ENCODE data around the gene TGIF2. TPM values are rescaled to one million over a fixed set of nuclear protein-coding genes. Genes with fewer than 3 reads are reported as not detected.

Gene TGIF2
- polyA plus RNA-seq, 1 donor (not counting 4 experiments of a cell fraction or from before 2014, with no cell fraction given), result 6.7 TPM

GRCh38 chr20:36591281-36591680 lies 17.9 kb downstream of the TGIF2 start:
- TF ChIP-seq CTCF (optimal IDR thresholded peaks at IDR 0.05 in 1 of 3, IDR thresholded peaks at IDR 0.05 in 1 of 3, conservative IDR thresholded peaks at IDR 0.05 in 1 of 3; ENCODE audit: extremely low read depth in 1 of 3, insufficient read depth in 2 of 3, low read length in 3 of 3) (no peak), EZH2 (IDR thresholded peaks at IDR 0.05; ENCODE audit: low read length) (no peak)
- H3K79me2 ChIP-seq (ENCODE audit: control insufficient read depth, insufficient read depth, low read length), result no peaks in the 10 kb centered on the region
- no peak for FAIRE-seq

GRCh38 chr20:36591854-36592641 lies 18.7 kb downstream of the TGIF2 start:
- dilution Hi-C loops (cut with MboI; ENCODE audit: extremely low pct_ligation_motif_present, low sequenced_read_pairs), result no loop called here
- FAIRE-seq, result no peak
- Histone ChIP-seq H3K36me3 (ENCODE audit: control insufficient read depth in 2 of 2, extremely low read depth in 1 of 2, insufficient read depth in 2 of 2, low read length in 2 of 2) (peaks cover 0 to 2% of the 10 kb centered on the region in 2 experiments), H3K27ac (ENCODE audit: control insufficient read depth, insufficient read depth, low read length) (no peak overlapping the region), H3K4me3 (ENCODE audit: control insufficient read depth in 2 of 3, extremely low read depth in 1 of 3, insufficient read depth in 2 of 3, low read depth in 1 of 3, low read length in 3 of 3) (no peak overlapping the region), H4K20me1 (ENCODE audit: control insufficient read depth, extremely low read depth, insufficient read depth, low read length) (no peaks in the 10 kb centered on the region), H3K9me3 (ENCODE audit: control insufficient read depth, low read depth, low read length) (no peaks in the 10 kb centered on the region), H3K4me2 (ENCODE audit: control insufficient read depth, extremely low read depth, insufficient read depth, low read depth, low read length) (no peak overlapping the region), H3K9ac (ENCODE audit: control insufficient read depth, extremely low read depth, insufficient read depth, low read length) (no peak overlapping the region), H3K27me3 (ENCODE audit: control insufficient read depth, extremely low read depth, insufficient read depth, low read length) (no peaks in the 10 kb centered on the region), H3K79me2 (ENCODE audit: control insufficient read depth, insufficient read depth, low read length) (no peaks in the 10 kb centered on the region), H3K4me1 (ENCODE audit: control insufficient read depth, extremely low read depth, insufficient read depth, low read length) (peaks cover 4% of the 10 kb centered on the region), H3K9me1 (ENCODE audit: control insufficient read depth, extremely low read depth, insufficient read depth, low read length) (no peaks in the 10 kb centered on the region), H2AFZ (ENCODE audit: control insufficient read depth, low read length) (no peak overlapping the region)
- DNase-seq (ENCODE audit: low read depth, low spot score), result no peak
- TF ChIP-seq EZH2 (IDR thresholded peaks at IDR 0.05; ENCODE audit: low read length) (no peak), CTCF (optimal IDR thresholded peaks at IDR 0.05 in 1 of 3, IDR thresholded peaks at IDR 0.05 in 1 of 3, conservative IDR thresholded peaks at IDR 0.05 in 1 of 3; ENCODE audit: extremely low read depth in 1 of 3, insufficient read depth in 2 of 3, low read length in 3 of 3) (peak; percentile 38 to 72 (median 58))

More at GRCh38 chr20:36591281-36591680, 17.9 kb downstream of the TGIF2 start:
- DNase-seq (ENCODE audit: low read depth, low spot score), result no peak
- no peaks in the 10 kb centered on the region for H4K20me1 ChIP-seq (ENCODE audit: control insufficient read depth, extremely low read depth, insufficient read depth, low read length)
- H3K4me3 ChIP-seq (ENCODE audit: control insufficient read depth in 2 of 3, extremely low read depth in 1 of 3, insufficient read depth in 2 of 3, low read depth in 1 of 3, low read length in 3 of 3), result no peak overlapping the region
- no peak overlapping the region for H3K27ac ChIP-seq (ENCODE audit: control insufficient read depth, insufficient read depth, low read length)
- no peak overlapping the region for H3K4me2 ChIP-seq (ENCODE audit: control insufficient read depth, extremely low read depth, insufficient read depth, low read depth, low read length)
- H3K9me1 ChIP-seq (ENCODE audit: control insufficient read depth, extremely low read depth, insufficient read depth, low read length), result no peaks in the 10 kb centered on the region
- peaks cover 0 to 2% of the 10 kb centered on the region in 2 experiments for H3K36me3 ChIP-seq (ENCODE audit: control insufficient read depth in 2 of 2, extremely low read depth in 1 of 2, insufficient read depth in 2 of 2, low read length in 2 of 2)
- peaks cover 4% of the 10 kb centered on the region for H3K4me1 ChIP-seq (ENCODE audit: control insufficient read depth, extremely low read depth, insufficient read depth, low read length)
- H3K9me3 ChIP-seq (ENCODE audit: control insufficient read depth, low read depth, low read length), result no peaks in the 10 kb centered on the region
- H3K27me3 ChIP-seq (ENCODE audit: control insufficient read depth, extremely low read depth, insufficient read depth, low read length), result no peaks in the 10 kb centered on the region
- no peak overlapping the region for H2AFZ ChIP-seq (ENCODE audit: control insufficient read depth, low read length)
- dilution Hi-C loops (cut with MboI; ENCODE audit: extremely low pct_ligation_motif_present, low sequenced_read_pairs), result no loop called here
- no peak overlapping the region for H3K9ac ChIP-seq (ENCODE audit: control insufficient read depth, extremely low read depth, insufficient read depth, low read length)

Data from keratinocyte (primary cell).